GM12878 (cell line): Measurements from ENCODE around the gene SORBS2.

Experiments used
- RBBP5 ChIP-seq: fragments of 200-600 bp; sonication (generic); conservative IDR thresholded peaks from 2 replicates; pipeline ENCODE4 v1.6.1; 2016
- TARDBP ChIP-seq: IDR thresholded peaks from 2 replicates; pipeline ENCODE4 v1.6.1; 2016; ENCODE audit warnings: borderline replicate concordance
- TF ChIP-seq, protein P1 (sequence below): fragments of 450-650 bp; IDR thresholded peaks from 2 replicates; pipeline ENCODE4 v1.6.1; 2017; ENCODE audit warnings: mild to moderate bottlenecking

DNA sequence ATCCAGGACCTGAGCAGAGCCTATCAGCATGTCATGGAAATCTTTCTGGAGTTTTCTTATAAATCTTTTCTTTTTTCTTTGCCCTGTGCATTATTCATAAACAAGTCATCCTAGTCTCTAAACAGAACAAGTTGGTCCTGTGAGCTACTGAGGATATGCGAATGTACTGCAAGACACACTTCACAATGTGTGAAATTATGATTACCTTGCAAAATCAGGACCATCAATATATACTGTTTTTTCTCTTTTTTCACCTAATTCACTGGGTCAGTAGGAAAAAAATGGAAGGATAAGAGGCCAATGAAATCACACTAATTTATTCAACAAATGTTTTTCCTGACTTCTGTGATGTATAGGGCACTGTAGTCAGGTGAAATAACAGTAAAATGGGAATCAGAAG, 14.4 kb upstream of the SORBS2 start:
- TF ChIP-seq, protein P1, sequence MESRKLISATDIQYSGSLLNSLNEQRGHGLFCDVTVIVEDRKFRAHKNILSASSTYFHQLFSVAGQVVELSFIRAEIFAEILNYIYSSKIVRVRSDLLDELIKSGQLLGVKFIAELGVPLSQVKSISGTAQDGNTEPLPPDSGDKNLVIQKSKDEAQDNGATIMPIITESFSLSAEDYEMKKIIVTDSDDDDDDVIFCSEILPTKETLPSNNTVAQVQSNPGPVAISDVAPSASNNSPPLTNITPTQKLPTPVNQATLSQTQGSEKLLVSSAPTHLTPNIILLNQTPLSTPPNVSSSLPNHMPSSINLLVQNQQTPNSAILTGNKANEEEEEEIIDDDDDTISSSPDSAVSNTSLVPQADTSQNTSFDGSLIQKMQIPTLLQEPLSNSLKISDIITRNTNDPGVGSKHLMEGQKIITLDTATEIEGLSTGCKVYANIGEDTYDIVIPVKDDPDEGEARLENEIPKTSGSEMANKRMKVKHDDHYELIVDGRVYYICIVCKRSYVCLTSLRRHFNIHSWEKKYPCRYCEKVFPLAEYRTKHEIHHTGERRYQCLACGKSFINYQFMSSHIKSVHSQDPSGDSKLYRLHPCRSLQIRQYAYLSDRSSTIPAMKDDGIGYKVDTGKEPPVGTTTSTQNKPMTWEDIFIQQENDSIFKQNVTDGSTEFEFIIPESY = no peak
- TF ChIP-seq RBBP5 (no peak), TARDBP (no peak)
